Loucy (cell line): Measurements from ENCODE around the gene PELI2.

Source experiments
- H2AFZ ChIP-seq: fragments of 200-600 bp; sonication (generic); 2 replicates; pipeline ENCODE4 v1.6.0; 2016; ENCODE audit warnings: antibody characterized with exemption, mild to moderate bottlenecking, low read length, moderate library complexity
- H3F3A ChIP-seq: fragments of 200-600 bp; 2 replicates; pipeline ENCODE4 v1.6.0; 2016; ENCODE audit warnings: antibody characterized with exemption, low read depth, mild to moderate bottlenecking
- H3K27me3 ChIP-seq: fragments of 200-600 bp; sonication (generic); 2 replicates; pipeline ENCODE4 v1.6.1; 2014; ENCODE audit warnings: low read length, mild to moderate bottlenecking; ENCODE audit not compliant: insufficient read depth, poor library complexity, severe bottlenecking
- H3K36me3 ChIP-seq: fragments of 200-600 bp; sonication (generic); 2 replicates; pipeline ENCODE4 v1.6.1; 2016; ENCODE audit warnings: low read length; ENCODE audit not compliant: insufficient read depth
- H3K4me1 ChIP-seq: fragments of 200-600 bp; sonication (generic); 2 replicates; pipeline ENCODE4 v1.5.1; 2014; ENCODE audit warnings: low read length, mild to moderate bottlenecking; ENCODE audit not compliant: insufficient read depth, poor library complexity, severe bottlenecking
- H3K4me2 ChIP-seq: fragments of 200-600 bp; sonication (generic); 2 replicates; pipeline ENCODE4 v1.6.0; 2014; ENCODE audit warnings: antibody characterized with exemption, low read length, low read depth, mild to moderate bottlenecking; ENCODE audit not compliant: poor library complexity, severe bottlenecking
- H3K4me3 ChIP-seq: fragments of 200-600 bp; sonication (generic); 2 replicates; pipeline ENCODE4 v1.5.1; 2014; ENCODE audit warnings: low read length, mild to moderate bottlenecking, mixed read lengths; ENCODE audit not compliant: poor library complexity, severe bottlenecking
- H3K79me2 ChIP-seq: fragments of 200-600 bp; sonication (generic); 2 replicates; pipeline ENCODE4 v1.6.1; 2014; ENCODE audit warnings: low read length; ENCODE audit not compliant: insufficient read depth
- H3K9ac ChIP-seq: fragments of 200-600 bp; sonication (generic); 2 replicates; pipeline ENCODE4 v1.6.0; 2014; ENCODE audit warnings: mild to moderate bottlenecking, low read depth, low read length, moderate library complexity; ENCODE audit not compliant: poor library complexity, severe bottlenecking
- H3K9me2 ChIP-seq: fragments of 200-600 bp; sonication (generic); replicated peaks from 2 replicates; pipeline ENCODE4 v1.6.1; 2016; ENCODE audit warnings: low read depth, low read length, mixed read lengths
- H3K9me3 ChIP-seq: fragments of 200-600 bp; sonication (generic); 2 replicates; pipeline ENCODE4 v1.6.1; 2014; ENCODE audit warnings: mild to moderate bottlenecking, antibody characterized with exemption, low read length, low read depth; ENCODE audit not compliant: insufficient read depth
- H4K20me1 ChIP-seq: fragments of 200-600 bp; sonication (generic); 2 replicates; pipeline ENCODE4 v1.6.0; 2014; ENCODE audit warnings: antibody characterized with exemption, low read length, mild to moderate bottlenecking; ENCODE audit not compliant: insufficient read depth, poor library complexity, severe bottlenecking
- CTCF ChIP-seq: fragments of 200-600 bp; sonication (generic); conservative IDR thresholded peaks from 2 replicates; pipeline ENCODE4 v1.5.1; 2014; ENCODE audit warnings: mild to moderate bottlenecking, antibody characterized with exemption, low read length
- EZH2phosphoT487 ChIP-seq: fragments of 200-600 bp; IDR thresholded peaks from 2 replicates; pipeline ENCODE4 v1.6.1; 2018; ENCODE audit warnings: antibody characterized with exemption, mild to moderate bottlenecking, moderate library complexity, borderline replicate concordance

The PELI2 gene

GRCh38 chr14:56276108-56276507 lies 157.9 kb downstream of the PELI2 start:
- H2AFZ ChIP-seq = no peak overlapping the region
- peaks cover 78% of the 10 kb centered on the region for H3K79me2 ChIP-seq

GRCh38 chr14:56278383-56278782 lies 160.2 kb downstream of the PELI2 start:
- Histone ChIP-seq H3K27me3 (no peaks in the 10 kb centered on the region), H3K4me3 (no peak overlapping the region), H3K9ac (no peak overlapping the region), H3K9me2 (no peaks in the 10 kb centered on the region), H3K79me2 (peaks cover 66% of the 10 kb centered on the region), H3K9me3 (no peaks in the 10 kb centered on the region), H3F3A (no peaks in the 10 kb centered on the region), H3K4me1 (peaks cover 3% of the 10 kb centered on the region), H3K4me2 (no peak overlapping the region), H3K36me3 (peaks cover 76% of the 10 kb centered on the region), H2AFZ (no peak overlapping the region), H4K20me1 (peaks cover 62% of the 10 kb centered on the region)
- no peak for TF ChIP-seq EZH2phosphoT487
- no peak for TF ChIP-seq CTCF

More at GRCh38 chr14:56276108-56276507, 157.9 kb downstream of the PELI2 start:
- Histone ChIP-seq H3K36me3 (peaks cover 79% of the 10 kb centered on the region), H3K27me3 (no peaks in the 10 kb centered on the region), H3K4me3 (no peak overlapping the region), H3K9me2 (no peaks in the 10 kb centered on the region), H4K20me1 (peaks cover 73% of the 10 kb centered on the region), H3K4me1 (peaks cover 2% of the 10 kb centered on the region), H3F3A (no peaks in the 10 kb centered on the region), H3K9me3 (no peaks in the 10 kb centered on the region), H3K9ac (no peak overlapping the region), H3K4me2 (no peak overlapping the region)
- no peak for TF ChIP-seq EZH2phosphoT487
- no peak for TF ChIP-seq CTCF

- H4K20me1 ChIP-seq = peaks cover 61% of the 10 kb centered on the region
- no peak overlapping the region for H3K4me3 ChIP-seq
- peaks cover 68% of the 10 kb centered on the region for H3K79me2 ChIP-seq
- peak; percentile 38 for TF ChIP-seq CTCF
- TF ChIP-seq EZH2phosphoT487 = no peak
- no peaks in the 10 kb centered on the region for H3K27me3 ChIP-seq
- no peaks in the 10 kb centered on the region for H3F3A ChIP-seq
- H3K4me1 ChIP-seq = peaks cover 16% of the 10 kb centered on the region
- no peak overlapping the region for H3K4me2 ChIP-seq
- no peaks in the 10 kb centered on the region for H3K9me3 ChIP-seq
- H3K9me2 ChIP-seq = no peaks in the 10 kb centered on the region
- H3K9ac ChIP-seq = no peak overlapping the region
- peaks cover 73% of the 10 kb centered on the region for H3K36me3 ChIP-seq
- no peak overlapping the region for H2AFZ ChIP-seq
These were observed 162.6 kb downstream of the PELI2 start for GRCh38 chr14:56280843-56281242.
